Osteocyte (in vitro differentiated cells): ENCODE data around the gene LSM7. TPM values are rescaled to one million over a fixed set of nuclear protein-coding genes. Genes with fewer than 3 reads are reported as not detected.
A peak's percentile ranks its signal among the peaks of the same experiment; 100 is the strongest.

Experiments used
- DNase-seq: peaks from one replicate; pipeline ENCODE4 v3.0.0; 2021; ENCODE audit warnings: mixed read lengths; ENCODE audit not compliant: unreplicated experiment; ENCODE audit errors: extremely low spot score
- H3K27ac Mint-ChIP-seq: one replicate; pipeline ENCODE4 v1.8.0; 2021; ENCODE audit warnings: mild to moderate bottlenecking, mixed read lengths; ENCODE audit not compliant: unreplicated experiment
- H3K27me3 Mint-ChIP-seq: one replicate; pipeline ENCODE4 v1.8.0; 2021; ENCODE audit warnings: mixed read lengths; ENCODE audit not compliant: unreplicated experiment
- H3K36me3 Mint-ChIP-seq: one replicate; pipeline ENCODE4 v1.8.0; 2021; ENCODE audit warnings: mixed read lengths; ENCODE audit not compliant: unreplicated experiment
- H3K4me1 Mint-ChIP-seq: one replicate; pipeline ENCODE4 v1.8.0; 2021; ENCODE audit warnings: mixed read lengths; ENCODE audit not compliant: unreplicated experiment
- H3K4me3 Mint-ChIP-seq: one replicate; pipeline ENCODE4 v1.8.0; 2021; ENCODE audit warnings: mild to moderate bottlenecking, moderate library complexity, mixed read lengths; ENCODE audit not compliant: unreplicated experiment
- H3K9me3 Mint-ChIP-seq: one replicate; pipeline ENCODE4 v1.8.0; 2021; ENCODE audit warnings: mixed read lengths; ENCODE audit not compliant: unreplicated experiment
- total RNA-seq: library from RNA; stranded (reverse); gene quantifications from 2 replicates; pipeline ENCODE4 v1.2.1, GENCODE V29; 2021
- TF ChIP-seq, protein P1 (sequence below): fragments of 200-600 bp; sonication (generic); IDR thresholded peaks from 2 replicates; pipeline ENCODE4 v1.5.0; 2021; ENCODE audit warnings: antibody characterized with exemption, mild to moderate bottlenecking, moderate library complexity

Gene LSM7
- total RNA-seq, 1 donor from 2014 or later, result 77.8 TPM

DNA sequence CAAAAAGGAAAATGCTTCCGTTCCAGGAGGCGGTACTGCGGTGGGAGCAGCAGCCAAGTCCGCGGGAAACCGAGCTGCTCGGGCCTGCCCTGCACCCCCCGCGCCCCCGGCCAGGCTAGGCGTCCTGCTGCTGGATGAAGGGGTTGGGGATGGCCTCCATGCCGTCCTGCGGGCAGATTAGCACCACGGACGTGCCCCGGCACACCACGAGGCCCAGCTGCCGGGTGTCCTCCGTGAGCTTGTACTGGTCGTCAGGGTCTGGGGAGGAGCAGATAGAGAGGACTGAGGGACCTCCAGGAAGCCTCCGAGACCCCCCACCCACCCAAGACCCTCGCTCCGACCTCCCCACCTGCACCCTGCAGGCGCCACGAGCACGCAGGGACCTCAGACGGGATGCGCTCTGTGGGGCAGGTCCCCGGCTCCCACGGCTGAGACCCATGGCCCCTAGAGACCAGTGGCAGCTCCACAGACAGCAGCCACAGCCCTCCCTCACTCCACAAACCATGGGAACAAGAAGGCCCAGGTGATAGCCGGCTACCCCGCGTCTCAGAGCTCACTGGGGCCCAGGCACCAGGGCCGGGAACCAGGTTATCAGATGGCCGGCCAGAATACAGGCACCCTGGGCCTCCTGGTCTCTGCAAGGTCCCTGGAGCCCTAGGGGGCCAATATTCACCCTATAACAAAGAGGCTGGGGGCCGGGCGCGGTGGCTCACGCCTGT, 6.7 kb downstream of the LSM7 start:
- Mint-ChIP-seq H3K27me3 (no peaks in the 10 kb centered on the region), H3K27ac (no peak overlapping the region), H3K4me3 (no peak overlapping the region)

DNA sequence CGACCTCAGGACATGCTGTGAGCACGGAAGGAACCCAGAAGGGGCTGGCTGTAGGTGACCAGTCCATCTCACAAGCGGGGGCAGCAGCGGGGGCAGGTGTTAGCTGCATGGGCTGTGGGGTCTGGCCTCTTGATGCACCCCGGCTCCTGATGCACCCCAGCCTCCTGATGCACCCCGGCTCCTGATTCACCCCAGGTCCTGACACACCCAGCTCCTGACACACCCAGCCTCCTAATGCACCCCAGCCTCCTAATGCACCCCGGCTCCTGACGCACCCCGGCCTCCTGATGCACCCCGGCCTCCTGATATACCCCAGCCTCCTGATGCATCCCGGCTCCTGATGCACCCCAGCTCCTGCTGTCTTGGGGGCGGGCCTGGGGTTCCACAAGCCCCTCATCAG, 7.4 kb downstream of the LSM7 start:
- H3K4me3 Mint-ChIP-seq, result no peak overlapping the region
- no peak for DNase-seq
- TF ChIP-seq, protein P1, sequence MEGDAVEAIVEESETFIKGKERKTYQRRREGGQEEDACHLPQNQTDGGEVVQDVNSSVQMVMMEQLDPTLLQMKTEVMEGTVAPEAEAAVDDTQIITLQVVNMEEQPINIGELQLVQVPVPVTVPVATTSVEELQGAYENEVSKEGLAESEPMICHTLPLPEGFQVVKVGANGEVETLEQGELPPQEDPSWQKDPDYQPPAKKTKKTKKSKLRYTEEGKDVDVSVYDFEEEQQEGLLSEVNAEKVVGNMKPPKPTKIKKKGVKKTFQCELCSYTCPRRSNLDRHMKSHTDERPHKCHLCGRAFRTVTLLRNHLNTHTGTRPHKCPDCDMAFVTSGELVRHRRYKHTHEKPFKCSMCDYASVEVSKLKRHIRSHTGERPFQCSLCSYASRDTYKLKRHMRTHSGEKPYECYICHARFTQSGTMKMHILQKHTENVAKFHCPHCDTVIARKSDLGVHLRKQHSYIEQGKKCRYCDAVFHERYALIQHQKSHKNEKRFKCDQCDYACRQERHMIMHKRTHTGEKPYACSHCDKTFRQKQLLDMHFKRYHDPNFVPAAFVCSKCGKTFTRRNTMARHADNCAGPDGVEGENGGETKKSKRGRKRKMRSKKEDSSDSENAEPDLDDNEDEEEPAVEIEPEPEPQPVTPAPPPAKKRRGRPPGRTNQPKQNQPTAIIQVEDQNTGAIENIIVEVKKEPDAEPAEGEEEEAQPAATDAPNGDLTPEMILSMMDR, result no peak
- peaks cover 27% of the 10 kb centered on the region for H3K4me1 Mint-ChIP-seq
- no peaks in the 10 kb centered on the region for H3K27me3 Mint-ChIP-seq
- H3K9me3 Mint-ChIP-seq, result no peaks in the 10 kb centered on the region
- peaks cover 9% of the 10 kb centered on the region for H3K36me3 Mint-ChIP-seq
- H3K27ac Mint-ChIP-seq, result no peak overlapping the region

More for the DNA sequence above, 6.7 kb downstream of the LSM7 start:
- H3K9me3 Mint-ChIP-seq, result no peaks in the 10 kb centered on the region
- no peak for DNase-seq
- peaks cover 11% of the 10 kb centered on the region for H3K36me3 Mint-ChIP-seq
- TF ChIP-seq, protein P1, result no peak
- H3K4me1 Mint-ChIP-seq, result peaks cover 24% of the 10 kb centered on the region

DNA sequence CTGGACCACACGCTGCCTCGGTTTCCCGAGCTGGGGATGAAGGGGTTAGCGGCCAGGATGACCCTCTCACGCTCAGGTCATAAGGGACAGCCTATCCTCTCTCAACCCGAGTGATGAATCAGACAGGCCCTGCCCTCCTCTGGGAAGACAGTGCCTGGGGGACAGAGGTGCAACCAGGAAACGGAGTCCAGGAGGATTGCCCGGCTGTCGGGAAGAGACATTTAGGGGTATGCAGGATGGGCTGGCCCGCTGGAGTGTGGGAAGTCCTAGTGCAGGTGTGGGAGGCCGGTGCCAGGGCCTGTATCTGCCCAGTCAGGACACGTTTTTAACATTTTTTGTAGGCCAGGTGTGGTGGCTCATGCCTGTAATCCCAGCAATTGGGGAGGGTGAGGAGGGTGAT, 8.3 kb downstream of the LSM7 start:
- TF ChIP-seq, protein P1, result no peak
- H3K9me3 Mint-ChIP-seq, result peaks cover 3% of the 10 kb centered on the region
- H3K4me3 Mint-ChIP-seq, result no peak overlapping the region
- H3K27ac Mint-ChIP-seq, result no peak overlapping the region
- H3K36me3 Mint-ChIP-seq, result peaks cover 6% of the 10 kb centered on the region
- peaks cover 31% of the 10 kb centered on the region for H3K4me1 Mint-ChIP-seq
- H3K27me3 Mint-ChIP-seq, result no peaks in the 10 kb centered on the region
- no peak for DNase-seq

DNA sequence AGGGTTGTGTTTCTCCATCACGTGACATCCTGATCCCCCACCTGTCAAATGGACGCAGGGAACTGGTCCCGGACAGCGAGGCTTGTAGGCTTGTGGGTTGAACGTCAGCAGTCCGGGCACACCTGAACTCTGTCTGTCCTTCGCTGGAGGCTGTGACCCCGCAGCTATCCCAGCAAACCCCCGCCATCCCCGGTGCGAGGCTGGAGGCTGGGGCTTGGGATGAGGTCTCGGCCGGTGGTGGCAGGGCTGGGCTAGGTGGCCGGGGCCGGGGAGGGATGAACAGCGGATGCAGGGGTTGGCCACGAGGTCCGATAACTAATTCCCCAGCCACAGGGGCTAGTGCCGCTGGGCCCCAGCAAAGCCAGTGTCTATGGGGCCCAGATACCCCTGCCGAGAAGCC, 8.8 kb downstream of the LSM7 start:
- Mint-ChIP-seq H3K36me3 (peaks cover 5% of the 10 kb centered on the region), H3K4me1 (peaks cover 31% of the 10 kb centered on the region), H3K4me3 (no peak overlapping the region), H3K9me3 (peaks cover 8% of the 10 kb centered on the region), H3K27ac (no peak overlapping the region), H3K27me3 (no peaks in the 10 kb centered on the region)
- DNase-seq, result peak; percentile 85
- TF ChIP-seq, protein P1, result no peak

DNA sequence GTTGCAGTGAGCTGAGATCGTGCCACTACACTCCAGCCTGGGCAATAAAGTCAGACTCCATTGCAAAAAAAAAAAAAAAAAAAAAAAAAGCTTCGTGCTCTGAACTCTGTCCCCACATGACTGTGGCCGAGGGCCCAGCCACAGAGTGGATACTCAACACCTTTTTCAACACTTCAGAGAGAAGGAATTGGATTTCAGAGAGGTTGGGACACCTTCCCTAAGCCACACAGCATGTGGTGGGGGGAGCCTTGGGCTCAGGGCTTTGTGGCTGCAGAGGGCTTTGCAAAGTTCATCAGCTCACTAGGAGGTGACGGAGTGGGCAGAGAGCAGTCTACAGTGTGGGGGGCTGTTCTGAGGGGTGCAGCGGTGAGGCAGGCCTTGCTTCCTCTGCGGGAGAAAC, 9.5 kb downstream of the LSM7 start:
- H3K4me1 Mint-ChIP-seq, result peaks cover 28% of the 10 kb centered on the region
- no peak for DNase-seq
- no peak overlapping the region for H3K4me3 Mint-ChIP-seq
- peaks cover 9% of the 10 kb centered on the region for H3K9me3 Mint-ChIP-seq
- H3K27ac Mint-ChIP-seq, result no peak overlapping the region
- no peaks in the 10 kb centered on the region for H3K36me3 Mint-ChIP-seq
- H3K27me3 Mint-ChIP-seq, result no peaks in the 10 kb centered on the region
- TF ChIP-seq, protein P1, result no peak
